Activated CD4-positive, alpha-beta T cell treated with anti-CD3 and anti-CD28 coated beads, Interleukin-2, Interleukin-4, amounts not matched to agents 100 ng/mL and 50 ng/mL, durations not matched to agents 16 hours and 8 hours (primary cell): ENCODE measurements around the gene RNF144A.

Experiments
- DNase-seq: peaks from one replicate; pipeline ENCODE4 v3.0.0-alpha.2; 2020; ENCODE audit warnings: low spot score

RNF144A gene

DNA sequence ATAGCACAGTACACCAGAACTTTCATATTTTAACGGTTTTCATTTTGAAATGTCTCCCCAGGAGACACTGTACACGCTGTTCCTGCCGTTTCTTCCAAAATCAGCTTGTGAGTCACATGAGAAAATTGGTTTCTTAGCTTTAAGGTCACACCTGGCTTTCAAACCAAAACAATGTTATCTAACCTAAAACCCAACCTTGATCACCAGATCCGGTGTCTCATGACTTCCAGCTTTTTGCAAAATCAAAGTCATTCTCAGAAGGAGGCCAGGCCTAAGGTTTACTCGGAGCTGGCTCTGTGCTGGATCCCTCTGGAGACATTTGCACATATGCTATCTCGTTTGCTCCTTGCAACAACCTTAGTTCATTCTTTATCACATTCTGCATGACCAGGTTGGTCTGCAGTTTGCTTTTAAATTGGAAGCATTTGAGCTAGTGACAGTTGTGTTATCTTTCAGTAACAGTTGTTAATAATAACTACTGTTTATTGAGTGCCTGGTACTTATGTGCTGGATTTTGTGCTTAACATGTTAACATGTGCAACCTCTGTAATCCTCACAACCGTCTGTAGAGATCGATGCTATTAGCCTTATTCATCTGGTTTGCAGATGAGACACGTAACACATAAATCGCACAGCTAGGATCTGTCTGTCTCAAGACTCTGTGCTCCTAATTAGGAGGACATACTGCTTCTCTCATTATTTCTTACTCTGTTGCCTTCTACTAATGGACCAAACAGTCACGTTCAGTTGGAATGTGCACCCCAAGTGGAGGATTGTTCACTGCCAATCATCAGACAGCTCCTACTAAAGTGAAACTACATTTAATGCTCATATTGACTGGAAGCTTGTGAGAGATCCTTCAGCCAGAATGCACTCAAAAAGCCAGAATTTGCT is 105.5 kb downstream of the RNF144A start:
- DNase-seq: no peak

DNA sequence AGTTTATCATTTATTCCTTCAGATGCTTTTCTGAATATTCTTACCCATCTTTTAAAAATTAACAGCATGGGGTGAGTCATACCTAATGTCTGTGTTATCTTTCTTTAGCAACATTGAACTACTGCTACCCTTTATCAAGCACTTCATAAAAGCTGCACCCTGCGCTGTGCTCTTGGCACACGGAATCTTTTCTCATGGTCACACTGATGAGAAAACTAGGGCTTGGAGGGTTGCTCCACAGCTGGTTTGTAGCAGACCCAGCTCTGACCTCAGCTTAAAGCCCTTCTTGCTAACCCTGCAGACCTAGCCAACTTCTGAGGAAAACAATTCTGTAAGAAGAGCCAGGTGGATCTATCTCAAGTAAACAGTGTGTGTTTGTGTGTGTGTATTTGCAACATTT is 106.3 kb downstream of the RNF144A start:
- DNase-seq: no peak

DNA sequence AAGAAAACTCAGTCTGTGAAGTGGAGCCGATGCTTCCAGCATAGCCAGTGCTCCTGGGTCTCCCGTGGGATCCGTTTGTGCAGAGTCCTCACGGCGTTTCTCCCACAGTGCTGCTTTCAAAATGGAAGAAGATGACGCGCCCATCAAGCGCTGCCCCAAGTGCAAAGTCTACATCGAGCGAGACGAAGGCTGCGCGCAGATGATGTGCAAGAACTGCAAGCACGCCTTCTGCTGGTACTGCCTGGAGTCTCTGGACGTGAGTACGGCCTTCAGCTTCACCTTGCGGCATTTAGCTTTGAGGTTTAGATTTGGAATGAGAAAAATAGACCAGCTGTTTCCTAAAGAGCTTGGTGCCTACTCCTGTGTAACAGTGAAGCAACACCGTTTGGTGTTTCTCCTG is 107.0 kb downstream of the RNF144A start:
- no peak for DNase-seq

DNA sequence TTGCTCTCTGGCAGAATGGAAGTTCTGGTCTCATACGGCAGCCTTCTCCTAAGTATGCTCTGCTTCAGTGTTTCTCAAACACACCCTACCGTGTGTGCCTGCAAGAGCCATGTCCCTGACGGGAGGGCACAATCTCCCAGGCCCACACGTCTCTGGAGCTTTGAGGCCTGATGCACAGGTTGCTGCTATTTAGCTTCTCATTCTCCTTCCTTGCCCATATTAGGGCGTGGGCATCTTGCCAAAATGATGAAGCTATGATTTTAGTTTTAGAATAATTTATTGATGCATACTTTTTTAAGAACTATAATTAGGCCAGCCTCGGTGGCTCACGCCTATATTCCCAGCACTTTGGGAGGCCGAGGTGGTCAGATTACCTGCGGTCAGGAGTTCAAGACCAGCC is 107.9 kb downstream of the RNF144A start:
- DNase-seq: no peak

DNA sequence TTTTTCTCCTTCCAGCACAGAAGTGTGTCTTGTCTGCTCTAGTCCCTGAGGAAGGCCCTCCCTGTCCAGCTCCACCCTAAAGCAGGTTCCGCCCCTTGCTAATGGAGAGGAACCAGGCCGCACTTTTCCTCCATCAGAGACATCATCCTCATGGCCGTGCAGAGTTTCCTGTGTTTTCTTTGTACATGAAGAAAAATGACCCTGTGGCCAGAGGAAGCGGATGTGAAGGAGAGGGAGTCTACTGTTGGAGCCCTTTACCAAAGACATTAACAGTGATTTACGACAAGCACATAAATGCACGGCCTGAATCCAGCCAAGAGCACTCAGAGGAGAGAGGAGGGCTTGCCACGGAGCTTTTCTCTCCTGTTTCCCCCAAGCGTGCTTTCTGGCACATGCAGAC is 109.5 kb downstream of the RNF144A start:
- no peak for DNase-seq

DNA sequence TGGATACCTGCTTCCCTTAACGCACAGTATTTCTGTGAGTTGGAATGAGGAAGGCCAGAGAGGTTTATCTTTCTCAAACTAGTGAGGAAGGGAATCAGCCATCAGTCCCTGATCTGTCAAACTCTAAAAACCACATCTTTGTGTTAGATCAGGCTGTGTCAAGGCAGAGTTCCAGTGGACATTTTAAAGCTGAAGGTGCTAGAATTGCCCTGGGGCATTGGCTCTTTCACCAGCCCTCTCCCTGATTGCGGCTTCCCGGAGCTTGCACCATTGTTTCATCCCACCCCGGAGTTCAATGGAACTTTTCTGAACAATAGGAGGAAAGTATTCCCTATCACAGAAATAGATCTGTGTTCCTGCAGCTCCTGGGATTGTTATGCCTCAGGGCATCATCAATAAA is 110.2 kb downstream of the RNF144A start:
- no peak for DNase-seq

DNA sequence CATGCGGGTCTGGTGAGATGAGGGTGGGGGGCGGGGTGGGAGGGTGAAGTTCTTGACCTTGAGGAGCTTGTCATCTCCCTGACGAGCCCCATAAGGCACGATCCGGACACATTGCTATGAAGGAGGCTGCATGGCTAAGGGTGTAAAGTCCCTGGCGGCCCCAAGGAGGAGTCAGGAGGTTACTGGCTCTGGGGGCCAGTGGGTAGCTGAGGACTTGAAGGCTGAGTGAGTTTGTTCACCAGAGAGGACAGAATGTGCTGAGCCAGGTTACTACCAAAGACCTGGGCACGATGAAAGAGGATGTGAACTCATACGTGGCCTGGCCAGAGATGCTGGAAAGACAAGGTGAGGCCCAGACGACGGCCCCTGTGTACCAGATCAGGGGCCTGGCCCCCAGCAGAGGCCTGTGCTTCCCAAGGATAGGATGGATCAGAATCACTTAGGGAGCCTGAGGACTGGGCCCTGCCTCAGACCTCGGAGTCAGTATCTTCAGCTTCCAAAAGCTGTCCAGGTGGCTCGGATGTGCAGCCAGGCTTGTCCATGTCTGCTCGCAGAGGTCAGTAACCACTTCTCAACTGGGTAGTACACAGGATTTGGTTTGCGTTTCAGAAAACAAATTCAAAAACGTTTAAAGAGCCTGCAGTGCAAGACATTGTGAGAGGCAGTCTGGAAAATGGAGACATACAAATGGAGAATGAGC is 110.9 kb downstream of the RNF144A start:
- DNase-seq: no peak

DNA sequence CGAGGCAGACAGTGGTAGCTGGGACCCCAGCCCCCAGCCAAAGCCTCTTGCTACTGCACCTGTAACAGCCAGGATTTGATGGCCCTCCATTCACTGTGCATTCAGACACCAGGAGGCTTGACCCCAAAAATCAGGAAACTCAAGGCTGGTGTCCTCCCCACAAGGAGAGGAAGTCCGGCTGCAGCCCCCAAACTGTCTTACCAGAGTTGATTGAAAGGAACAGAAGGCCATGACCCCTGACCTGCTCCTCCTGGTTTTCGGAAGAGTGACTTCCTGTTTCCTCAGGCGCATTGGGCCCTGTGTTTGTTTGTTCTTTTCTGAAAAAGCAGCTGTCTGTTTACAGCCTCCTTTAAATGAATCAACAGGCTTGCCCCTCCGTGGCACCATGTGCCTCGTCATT is 111.6 kb downstream of the RNF144A start:
- no peak for DNase-seq

DNA sequence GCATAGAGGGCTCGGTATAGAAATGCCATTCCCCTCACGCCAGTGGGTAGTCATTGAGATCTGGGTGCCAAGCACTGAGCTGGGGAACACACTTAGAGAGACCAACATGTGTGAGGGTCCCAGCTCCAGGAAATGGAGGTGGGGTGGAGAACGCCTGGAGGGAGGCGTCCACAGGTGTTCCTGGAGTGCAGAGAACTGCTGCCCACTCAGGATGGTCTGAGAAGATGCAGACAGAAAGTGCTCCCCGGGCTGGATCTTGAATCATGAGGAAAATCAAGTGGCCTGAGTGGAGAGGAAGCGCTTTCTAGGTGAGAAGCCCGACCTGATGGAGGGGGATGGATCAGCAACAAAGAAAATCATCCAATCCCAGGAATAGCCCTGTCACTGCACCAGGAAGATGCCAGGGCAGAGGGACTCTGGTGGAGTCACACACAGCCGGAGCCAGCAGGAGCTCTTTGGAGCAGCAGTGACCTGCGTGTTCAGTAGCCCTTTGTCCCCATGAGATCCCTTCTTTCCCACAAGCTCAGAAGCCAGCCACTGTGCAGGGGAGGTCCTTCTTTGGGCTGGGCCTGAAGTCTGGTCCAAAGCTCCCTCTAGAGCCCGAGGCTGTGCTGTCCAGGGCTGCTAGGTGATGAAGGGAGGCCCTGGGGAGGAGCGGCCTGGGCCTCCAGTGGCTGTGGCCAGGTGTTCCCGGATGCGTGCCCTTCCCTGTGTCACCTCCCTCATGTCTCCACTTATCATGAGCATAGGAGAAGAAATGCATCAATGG is 112.3 kb downstream of the RNF144A start:
- DNase-seq: no peak

DNA sequence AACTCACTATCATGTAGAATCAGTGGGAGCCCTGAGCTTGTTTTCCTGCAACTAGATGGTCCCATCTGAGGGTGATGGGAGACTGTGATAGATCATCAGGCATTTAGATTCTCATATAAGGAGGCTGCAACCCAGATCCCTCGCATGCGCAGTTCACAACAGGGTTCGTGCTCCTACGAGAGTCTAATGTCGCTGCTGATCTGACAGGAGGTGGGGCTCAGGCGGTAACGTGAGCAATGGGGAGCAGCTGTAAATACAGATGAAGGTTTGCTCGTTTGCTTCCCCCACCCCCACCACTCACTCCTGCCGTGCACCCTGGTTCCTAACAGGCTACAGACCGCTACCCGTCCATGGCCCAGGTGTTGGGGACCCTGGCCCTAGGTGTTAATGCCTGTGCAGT is 113.6 kb downstream of the RNF144A start:
- no peak for DNase-seq

DNA sequence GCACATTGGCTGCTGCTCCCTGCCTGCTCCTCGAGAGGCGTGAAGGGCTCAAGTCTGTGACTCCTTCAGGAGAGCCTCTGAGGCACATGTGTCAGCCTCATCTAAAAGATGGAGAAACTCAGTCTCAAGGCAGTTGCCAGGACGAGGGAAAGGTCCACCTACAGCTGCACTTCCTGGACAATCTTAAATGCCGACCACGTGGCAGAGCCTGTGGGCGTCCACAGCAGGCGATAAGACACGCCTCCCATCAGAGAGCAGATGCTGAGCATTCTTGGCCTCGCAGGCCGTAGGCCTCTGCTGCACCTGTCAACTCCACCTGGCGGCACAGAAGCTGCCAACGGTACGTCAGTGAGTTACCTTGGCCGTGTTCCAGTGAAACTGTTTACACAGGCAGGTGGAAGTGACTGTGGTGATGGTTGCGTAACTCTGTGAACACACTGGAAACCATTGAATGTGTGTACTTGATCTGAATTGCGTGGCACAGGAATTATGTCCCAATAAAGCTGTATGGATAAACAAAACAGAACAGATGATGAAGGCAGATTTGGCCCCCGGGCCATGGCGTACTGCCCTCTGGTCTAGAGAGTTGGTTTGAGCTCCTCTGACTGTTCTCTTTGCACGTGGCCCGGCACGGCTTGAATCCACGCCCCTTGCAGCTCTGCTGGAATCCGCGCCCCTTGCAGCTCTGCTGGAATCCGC is 114.5 kb downstream of the RNF144A start:
- DNase-seq: peak; percentile 2

DNA sequence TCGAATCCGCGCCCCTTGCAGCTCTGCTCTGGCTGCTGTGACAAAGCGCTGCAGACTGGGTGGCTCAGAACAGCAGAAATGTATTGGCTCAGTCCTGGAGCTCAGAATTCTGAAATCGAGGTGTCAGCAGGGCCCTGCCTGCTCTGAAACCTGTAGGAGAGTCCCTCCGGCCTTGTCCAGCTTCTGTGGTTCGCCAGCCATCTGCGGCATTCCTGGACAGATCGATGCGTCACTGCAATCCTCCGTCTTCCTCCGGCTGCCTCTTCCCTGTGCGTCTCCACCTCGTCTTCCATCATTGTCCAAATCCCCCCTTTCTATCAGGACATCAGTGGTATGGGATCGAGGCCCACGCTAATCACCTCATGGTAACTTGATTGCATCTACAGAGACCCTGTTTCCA is 115.2 kb downstream of the RNF144A start:
- no peak for DNase-seq

DNA sequence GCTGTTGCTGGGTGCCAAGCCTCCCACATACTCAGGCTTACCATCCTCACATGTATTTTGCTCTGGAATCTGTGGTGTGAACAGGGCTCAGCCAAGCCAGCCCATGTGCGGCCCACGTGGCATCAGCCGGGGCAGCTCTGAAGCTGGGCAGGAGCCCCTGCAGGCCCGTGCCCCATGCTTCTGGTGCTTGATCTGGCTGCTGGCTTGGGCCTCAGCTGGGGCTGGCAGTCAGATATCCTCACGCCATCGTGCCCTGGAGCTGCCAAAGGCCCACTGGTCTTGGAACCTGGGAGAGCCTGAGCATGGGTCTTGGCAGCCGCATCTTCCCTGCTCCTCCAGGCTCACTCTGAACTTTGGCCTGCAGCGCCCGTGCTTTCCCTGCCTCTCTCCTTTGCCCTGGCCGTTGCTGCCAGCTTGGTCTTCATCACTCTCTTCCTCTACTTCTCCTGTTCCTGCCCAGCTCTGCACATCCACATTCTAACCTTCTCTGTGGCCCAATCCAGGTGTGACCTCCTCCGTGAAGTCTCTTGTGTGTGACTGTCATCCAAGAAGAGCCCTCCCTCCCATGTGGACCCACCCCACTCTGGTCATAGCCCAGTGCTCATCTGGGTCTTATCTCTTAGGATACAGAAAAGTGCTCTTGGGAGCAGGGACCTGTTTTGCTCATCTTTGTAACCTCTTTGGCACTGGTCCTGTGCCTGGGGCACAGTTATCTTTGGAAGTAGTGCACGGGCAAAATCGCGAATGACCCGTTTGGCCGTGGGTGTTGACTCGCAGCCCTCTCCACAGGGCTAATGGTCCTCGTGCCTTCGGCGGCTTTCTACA is 116.1 kb downstream of the RNF144A start:
- DNase-seq: no peak

DNA sequence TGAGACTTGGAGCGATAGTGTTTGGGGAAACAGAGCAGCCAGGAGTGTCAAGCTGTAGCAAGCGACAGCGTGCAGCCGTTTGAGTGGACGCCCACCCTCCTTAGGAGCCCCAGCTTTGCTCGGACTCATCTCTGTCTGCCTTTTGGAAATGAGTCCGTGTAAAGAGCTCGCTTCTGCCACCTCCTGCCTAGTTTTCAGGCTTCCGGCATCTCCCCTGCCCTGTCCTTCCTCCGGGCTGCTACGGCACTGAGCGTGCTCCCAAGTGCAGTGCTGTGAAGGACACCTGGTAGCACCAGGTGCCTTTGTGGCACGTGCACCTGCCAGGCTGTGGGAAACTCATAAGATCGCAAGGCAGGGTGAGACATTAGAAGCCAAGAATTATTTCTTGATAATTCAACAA is 117.1 kb downstream of the RNF144A start:
- DNase-seq: no peak

DNA sequence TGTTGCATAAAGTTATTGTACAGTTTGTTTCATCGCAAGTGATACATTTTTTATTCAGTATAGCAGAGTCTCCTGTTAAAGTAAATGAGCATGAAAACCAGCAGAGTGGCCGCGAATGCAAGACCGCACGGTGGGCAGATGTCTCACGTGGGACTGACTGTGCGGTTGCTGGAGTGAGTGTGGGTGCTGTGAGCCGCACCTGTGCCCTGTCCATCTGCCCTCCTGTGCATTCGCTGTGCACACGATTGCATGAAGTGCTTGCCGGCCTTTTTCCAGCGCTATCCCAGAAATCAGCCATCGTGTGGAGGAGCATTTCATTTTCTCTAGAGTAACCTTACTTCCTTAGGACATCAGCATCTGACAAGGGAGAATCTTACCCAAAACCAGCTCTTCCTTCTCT is 118.7 kb downstream of the RNF144A start:
- DNase-seq: no peak

DNA sequence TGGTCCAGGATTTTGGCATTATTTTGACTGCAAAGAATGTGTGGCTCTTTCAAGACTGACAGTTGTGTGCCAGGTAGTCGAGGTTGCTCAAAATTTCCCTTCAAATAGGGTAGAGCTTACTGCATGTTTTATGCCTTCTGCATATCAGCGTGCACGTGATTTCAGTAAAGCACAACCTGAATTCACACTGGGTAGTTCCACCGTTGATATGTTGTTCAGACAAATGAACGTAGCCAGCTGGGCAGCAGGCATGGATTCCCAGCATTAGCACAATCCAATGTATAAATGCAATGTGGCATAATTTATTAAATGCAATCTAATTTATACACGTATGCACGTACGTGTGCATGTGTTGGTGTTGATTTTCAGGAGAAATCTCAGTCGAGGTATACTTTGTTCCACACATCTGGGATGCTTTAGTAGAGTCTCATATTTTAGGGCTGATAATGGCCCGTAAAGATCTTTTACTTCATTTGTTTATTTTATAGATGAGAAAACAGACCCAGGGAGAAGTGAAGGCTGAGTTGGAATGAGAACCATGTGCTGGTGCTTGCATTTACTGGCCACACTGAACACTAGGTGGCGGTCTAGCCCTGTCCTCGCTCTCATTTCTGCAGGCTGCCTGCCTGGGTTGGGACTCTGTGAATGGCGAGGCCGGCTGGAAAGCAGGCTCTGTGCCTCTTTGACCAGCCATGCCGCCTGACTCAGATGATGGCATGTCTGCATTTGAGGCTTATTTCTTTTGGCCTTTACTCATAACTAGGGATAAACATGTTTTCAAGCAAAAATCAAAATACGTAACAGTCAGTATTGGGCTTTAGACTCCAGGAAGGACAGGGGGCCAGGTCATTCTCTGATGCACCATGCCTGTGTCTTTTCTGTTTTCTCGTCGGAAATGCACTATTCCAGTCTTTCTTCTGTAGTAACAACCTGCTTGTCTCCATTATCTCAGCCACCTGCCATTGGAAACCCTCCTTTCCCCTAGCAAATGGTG is 120.4 kb downstream of the RNF144A start:
- peak; percentile 42 for DNase-seq

DNA sequence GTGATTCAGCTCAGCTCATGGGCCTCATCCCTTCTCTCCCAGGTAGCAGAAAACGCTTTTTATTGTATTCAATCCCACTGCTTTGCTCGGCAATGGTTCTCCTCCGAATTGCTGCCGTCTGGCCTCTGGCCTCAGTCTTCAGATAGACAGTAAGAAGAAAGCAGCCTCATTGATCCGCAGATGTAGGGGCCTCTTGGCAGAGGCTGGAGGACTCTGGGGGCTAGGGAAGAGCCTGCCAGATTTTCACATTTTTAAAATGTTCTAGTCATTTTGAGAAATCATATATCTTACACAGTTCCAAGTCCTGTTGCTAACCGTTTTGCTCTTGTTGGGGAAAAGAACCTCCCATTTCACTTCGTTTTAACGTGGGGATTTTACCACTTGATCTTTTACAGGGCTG is 123.3 kb downstream of the RNF144A start:
- no peak for DNase-seq

DNA sequence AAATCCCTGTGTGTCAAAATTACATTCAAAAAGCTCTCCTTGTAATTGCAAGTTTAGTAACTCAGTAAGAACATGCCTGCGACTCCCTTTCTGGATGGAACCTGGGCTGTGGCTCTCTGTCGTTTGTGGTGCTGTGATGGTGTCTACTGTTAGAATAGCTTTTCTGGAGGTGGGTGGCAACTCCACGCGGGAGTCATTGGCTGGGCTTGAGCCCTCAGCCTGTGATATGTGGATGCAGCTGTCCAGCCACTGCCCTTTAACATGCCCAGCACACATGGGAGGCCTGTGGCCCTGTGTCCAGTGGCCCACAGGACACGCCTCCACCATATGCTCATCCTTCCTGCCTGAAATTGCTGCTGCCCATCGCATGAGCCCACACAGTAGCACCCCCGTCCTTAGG is 124.2 kb downstream of the RNF144A start:
- DNase-seq: no peak

DNA sequence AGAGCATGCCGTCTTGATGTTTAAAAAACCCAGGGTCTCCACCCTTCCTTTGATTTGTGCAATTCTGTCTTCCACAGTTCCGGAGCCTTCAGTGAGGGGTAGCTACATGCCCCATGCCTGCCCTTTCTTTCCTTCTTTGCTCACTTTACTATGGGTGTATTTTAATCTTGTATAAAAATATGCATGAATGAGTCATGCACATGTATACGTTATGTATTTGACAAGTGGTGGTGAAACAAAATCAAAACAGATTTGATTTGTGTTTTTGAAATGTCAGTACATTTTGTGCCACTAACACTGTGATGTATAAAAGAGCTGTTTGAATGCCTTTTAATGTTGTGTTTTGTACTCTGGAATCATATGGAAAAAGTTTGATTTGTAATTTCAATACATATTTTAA is 126.5 kb downstream of the RNF144A start:
- no peak for DNase-seq
